Left colon (tissue), 2 donors: ENCODE results near the gene NTN3. TPM values are rescaled to one million over a fixed set of nuclear protein-coding genes. Genes with fewer than 3 reads are reported as not detected.

Experiments
- ATAC-seq: fragments of 200-7000 bp; cut with Tn5 transposase; one replicate; pipeline ENCODE4 v1.9.1; 2020; ENCODE audit warnings: mild to moderate bottlenecking, moderate library complexity
- DNase-seq, 2 donors: peaks; one replicate each; pipeline ENCODE4 v3.0.0-alpha.2; 2020
- intact Hi-C, 2 donors: fragments of 100-400 bp; cut with DNase I in 1 of 2; cut with micrococcal nuclease in 1 of 2; formaldehyde crosslinking; loops; one replicate each; pipeline versions ENCODE4 v1.11.2 to v1.14.0; 2022; cut with DNase I, micrococcal nuclease
- total RNA-seq, 2 donors: library from RNA; stranded (reverse); fragmentation: NEBNext Ultra II Directional; extraction: Animal tissue kit (Norgen Biotek cat#: 25700); gene quantifications; one replicate each; pipeline ENCODE4 v1.2.1, GENCODE V29; 2021
- donor health status: DM: no; HTN: no; CAD: no.
- donor health status: DM: yes; HTN: yes; CAD: no.

The NTN3 gene
- total RNA-seq, 2 donors from 2014 or later: not detected

- no peak for ATAC-seq
- intact Hi-C loops: no loop called here
- no peak for DNase-seq
Measured at GRCh38 chr16:2460391-2460713, 10.7 kb upstream of the NTN3 start.

- no peak for DNase-seq
- intact Hi-C loops: no loop called here
- no peak for ATAC-seq
Measured at GRCh38 chr16:2460916-2461315, 10.2 kb upstream of the NTN3 start.

- intact Hi-C loops: no loop called here
- ATAC-seq: no peak
Measured at GRCh38 chr16:2462031-2462866, 8.8 kb upstream of the NTN3 start.

GRCh38 chr16:2464333-2464732, 6.8 kb upstream of the NTN3 start:
- intact Hi-C loops: no loop called here
- no peak for DNase-seq
- ATAC-seq: no peak

More at GRCh38 chr16:2462031-2462866, 8.8 kb upstream of the NTN3 start:
- DNase-seq: no peak

GRCh38 chr16:2465653-2466415, 5.3 kb upstream of the NTN3 start:
- no peak for ATAC-seq
- intact Hi-C loops: no loop called here
- DNase-seq: no peak

GRCh38 chr16:2466667-2467527, 4.2 kb upstream of the NTN3 start:
- intact Hi-C loops: no loop called here

GRCh38 chr16:2467528-2468232, 3.4 kb upstream of the NTN3 start:
- intact Hi-C loops: no loop called here
- ATAC-seq (peak; percentile 67), DNase-seq (peak; percentile 60 to 69)

More at GRCh38 chr16:2466667-2467527, 4.2 kb upstream of the NTN3 start:
- DNase-seq (no peak), ATAC-seq (no peak)

- intact Hi-C loops: no loop called here
- ATAC-seq (peak; percentile 17), DNase-seq (no peak)
Measured at GRCh38 chr16:2468233-2468724, 2.8 kb upstream of the NTN3 start.

GRCh38 chr16:2468725-2469398, 2.2 kb upstream of the NTN3 start:
- intact Hi-C loops: no loop called here
- ATAC-seq: no peak
- no peak for DNase-seq

GRCh38 chr16:2469399-2470233, 1.5 kb upstream of the NTN3 start:
- intact Hi-C loops: no loop called here
- no peak for DNase-seq
- ATAC-seq: no peak

- ATAC-seq (no peak), DNase-seq (no peak)
- intact Hi-C loops: no loop called here
Measured at GRCh38 chr16:2470234-2470601, 879 bp upstream of the NTN3 start.

GRCh38 chr16:2470603-2471015, 488 bp upstream of the NTN3 start:
- ATAC-seq (no peak), DNase-seq (no peak)
- intact Hi-C loops: no loop called here

- DNase-seq (no peak), ATAC-seq (no peak)
- intact Hi-C loops: no loop called here
Measured at GRCh38 chr16:2471653-2472487, 773 bp downstream of the NTN3 start.

- intact Hi-C loops: no loop called here
- no peak for DNase-seq
- no peak for ATAC-seq
Measured at GRCh38 chr16:2472488-2472864, 1.4 kb downstream of the NTN3 start.

- intact Hi-C loops: no loop called here
- DNase-seq: no peak
- no peak for ATAC-seq
Measured at GRCh38 chr16:2472885-2473445, 1.9 kb downstream of the NTN3 start.

- ATAC-seq (no peak), DNase-seq (no peak)
Measured at GRCh38 chr16:2473446-2473926, 2.4 kb downstream of the NTN3 start.

More at GRCh38 chr16:2473446-2473926, 2.4 kb downstream of the NTN3 start:
- intact Hi-C loops: no loop called here
